ENCODE data around the gene TAF3. TPM values are rescaled to one million over a fixed set of nuclear protein-coding genes. Genes with fewer than 3 reads are reported as not detected.

Gene TAF3
- total RNA-seq, 2 experiments from 2014 or later: 12.2 to 17.7 TPM

GRCh38 chr10:7908541-7909210 is 90.4 kb downstream of the TAF3 start:
- CTCF ChIA-PET: no interaction called here
- peaks cover 30% of the 10 kb centered on the region for H3K4me1 Mint-ChIP-seq
- H3K27ac Mint-ChIP-seq: no peak overlapping the region
- DNase-seq: no peak
- H3K9me3 Mint-ChIP-seq (ENCODE audit: low read depth): no peaks in the 10 kb centered on the region
- H3K27me3 Mint-ChIP-seq: no peaks in the 10 kb centered on the region
- H3K4me3 Mint-ChIP-seq: no peak overlapping the region
- intact Hi-C loops (cut with DNase I, micrococcal nuclease): no loop called here
- POLR2A ChIA-PET: no interaction called here
- no peak for ATAC-seq
- H3K36me3 Mint-ChIP-seq (ENCODE audit: low read depth): no peaks in the 10 kb centered on the region

- no peak for DNase-seq
- Mint-ChIP-seq H3K4me1 (peaks cover 17% of the 10 kb centered on the region), H3K36me3 (ENCODE audit: low read depth) (no peaks in the 10 kb centered on the region), H3K4me3 (no peak overlapping the region), H3K27me3 (no peaks in the 10 kb centered on the region), H3K27ac (no peak overlapping the region), H3K9me3 (ENCODE audit: low read depth) (no peaks in the 10 kb centered on the region)
- intact Hi-C loops (cut with DNase I, micrococcal nuclease): no loop called here
- ChIA-PET POLR2A (no interaction called here), CTCF (no interaction called here)
- no peak for ATAC-seq
Measured at GRCh38 chr10:7913126-7913872, 95.0 kb downstream of the TAF3 start.

- ChIA-PET POLR2A (no interaction called here), CTCF (no interaction called here)
- intact Hi-C loops (cut with DNase I, micrococcal nuclease): no loop called here
- Mint-ChIP-seq H3K36me3 (ENCODE audit: low read depth) (no peaks in the 10 kb centered on the region), H3K4me1 (peaks cover 11% of the 10 kb centered on the region), H3K9me3 (ENCODE audit: low read depth) (no peaks in the 10 kb centered on the region), H3K27ac (no peak overlapping the region), H3K27me3 (no peaks in the 10 kb centered on the region), H3K4me3 (no peak overlapping the region)
- ATAC-seq (no peak), DNase-seq (no peak)
Measured at GRCh38 chr10:7915923-7916536, 97.7 kb downstream of the TAF3 start.

- POLR2A ChIA-PET: no interaction called here
- H3K4me3 Mint-ChIP-seq: no peak overlapping the region
Measured at GRCh38 chr10:7917736-7918135, 99.4 kb downstream of the TAF3 start.

GRCh38 chr10:7922707-7923106 is 104.4 kb downstream of the TAF3 start:
- Mint-ChIP-seq H3K4me1 (peaks cover 6% of the 10 kb centered on the region), H3K36me3 (ENCODE audit: low read depth) (no peaks in the 10 kb centered on the region), H3K9me3 (ENCODE audit: low read depth) (no peaks in the 10 kb centered on the region), H3K27ac (no peak overlapping the region), H3K27me3 (no peaks in the 10 kb centered on the region), H3K4me3 (no peak overlapping the region)
- DNase-seq (no peak), ATAC-seq (no peak)
- ChIA-PET POLR2A (no interaction called here), CTCF (no interaction called here)
- intact Hi-C loops (cut with DNase I, micrococcal nuclease): no loop called here

More at GRCh38 chr10:7917736-7918135, 99.4 kb downstream of the TAF3 start:
- Mint-ChIP-seq H3K36me3 (ENCODE audit: low read depth) (no peaks in the 10 kb centered on the region), H3K27me3 (no peaks in the 10 kb centered on the region), H3K9me3 (ENCODE audit: low read depth) (no peaks in the 10 kb centered on the region), H3K4me1 (peaks cover 4% of the 10 kb centered on the region), H3K27ac (no peak overlapping the region)
- intact Hi-C loops (cut with DNase I, micrococcal nuclease): no loop called here
- DNase-seq (no peak), ATAC-seq (no peak)
- CTCF ChIA-PET: no interaction called here

GRCh38 chr10:7928536-7928935 is 110.2 kb downstream of the TAF3 start:
- no peaks in the 10 kb centered on the region for H3K36me3 Mint-ChIP-seq (ENCODE audit: low read depth)
- intact Hi-C loops (cut with DNase I, micrococcal nuclease): no loop called here
- ATAC-seq: no peak
- peaks cover 8% of the 10 kb centered on the region for H3K4me1 Mint-ChIP-seq
- POLR2A ChIA-PET: no interaction called here
- H3K9me3 Mint-ChIP-seq (ENCODE audit: low read depth): no peaks in the 10 kb centered on the region
- CTCF ChIA-PET: no interaction called here
- H3K4me3 Mint-ChIP-seq: no peak overlapping the region
- DNase-seq: no peak
- H3K27ac Mint-ChIP-seq: no peak overlapping the region
- H3K27me3 Mint-ChIP-seq: no peaks in the 10 kb centered on the region

- ATAC-seq: no peak
- Mint-ChIP-seq H3K27ac (no peak overlapping the region), H3K36me3 (ENCODE audit: low read depth) (peaks cover 16% of the 10 kb centered on the region), H3K4me1 (peaks cover 3% of the 10 kb centered on the region), H3K4me3 (no peak overlapping the region), H3K9me3 (ENCODE audit: low read depth) (peaks cover 8% of the 10 kb centered on the region), H3K27me3 (no peaks in the 10 kb centered on the region)
- POLR2A ChIA-PET: no interaction called here
- no peak for DNase-seq
- CTCF ChIA-PET: no interaction called here
- intact Hi-C loops (cut with DNase I, micrococcal nuclease): no loop called here
Measured at GRCh38 chr10:7932301-7933036, 114.2 kb downstream of the TAF3 start.

- ChIA-PET POLR2A (no interaction called here), CTCF (no interaction called here)
- ATAC-seq (no peak), DNase-seq (no peak)
- intact Hi-C loops (cut with DNase I, micrococcal nuclease): no loop called here
- Mint-ChIP-seq H3K27ac (no peak overlapping the region), H3K4me1 (peaks cover 3% of the 10 kb centered on the region), H3K36me3 (ENCODE audit: low read depth) (peaks cover 18% of the 10 kb centered on the region), H3K9me3 (ENCODE audit: low read depth) (peaks cover 11% of the 10 kb centered on the region), H3K27me3 (no peaks in the 10 kb centered on the region), H3K4me3 (no peak overlapping the region)
Measured at GRCh38 chr10:7933262-7933661, 115.0 kb downstream of the TAF3 start.

GRCh38 chr10:7933757-7934156 is 115.5 kb downstream of the TAF3 start:
- ChIA-PET POLR2A (no interaction called here), CTCF (no interaction called here)
- H3K27ac Mint-ChIP-seq: no peak overlapping the region
- H3K36me3 Mint-ChIP-seq (ENCODE audit: low read depth): peaks cover 23% of the 10 kb centered on the region
- peaks cover 15% of the 10 kb centered on the region for H3K9me3 Mint-ChIP-seq (ENCODE audit: low read depth)
- peaks cover 4% of the 10 kb centered on the region for H3K4me1 Mint-ChIP-seq
- intact Hi-C loops (cut with DNase I, micrococcal nuclease): no loop called here
- ATAC-seq: no peak
- no peak for DNase-seq
- H3K27me3 Mint-ChIP-seq: no peaks in the 10 kb centered on the region
- no peak overlapping the region for H3K4me3 Mint-ChIP-seq

GRCh38 chr10:7937315-7937945 is 119.1 kb downstream of the TAF3 start:
- peaks cover 24% of the 10 kb centered on the region for H3K9me3 Mint-ChIP-seq (ENCODE audit: low read depth)
- H3K27me3 Mint-ChIP-seq: no peaks in the 10 kb centered on the region
- intact Hi-C loops (cut with DNase I, micrococcal nuclease): no loop called here
- H3K4me1 Mint-ChIP-seq: peaks cover 11% of the 10 kb centered on the region
- DNase-seq: no peak
- H3K4me3 Mint-ChIP-seq: no peak overlapping the region
- CTCF ChIA-PET: no interaction called here
- peaks cover 32% of the 10 kb centered on the region for H3K36me3 Mint-ChIP-seq (ENCODE audit: low read depth)
- ATAC-seq: no peak
- POLR2A ChIA-PET: no interaction called here
- no peak overlapping the region for H3K27ac Mint-ChIP-seq

GRCh38 chr10:7941576-7941975 is 123.3 kb downstream of the TAF3 start:
- H3K27me3 Mint-ChIP-seq: no peaks in the 10 kb centered on the region
- H3K9me3 Mint-ChIP-seq (ENCODE audit: low read depth): peaks cover 21% of the 10 kb centered on the region
- no peak for DNase-seq
- POLR2A ChIA-PET: no interaction called here
- H3K4me1 Mint-ChIP-seq: peaks cover 24% of the 10 kb centered on the region
- no peak overlapping the region for H3K4me3 Mint-ChIP-seq
- H3K36me3 Mint-ChIP-seq (ENCODE audit: low read depth): peaks cover 26% of the 10 kb centered on the region
- intact Hi-C loops (cut with DNase I, micrococcal nuclease): no loop called here
- H3K27ac Mint-ChIP-seq: no peak overlapping the region
- ATAC-seq: no peak
- CTCF ChIA-PET: no interaction called here
